ENCODE results near the gene HOXB7. TPM values are rescaled to one million over a fixed set of nuclear protein-coding genes. Genes with fewer than 3 reads are reported as not detected.

HOXB7 gene
- total and polyA plus RNA-seq, 2 experiments from 2014 or later: not detected

GRCh38 chr17:48567209-48567608 is 43.6 kb downstream of the HOXB7 start:
- Histone ChIP-seq H3F3A (replicated peaks; ENCODE audit: low read depth) (peaks cover 65% of the 10 kb centered on the region), H4K20me1 (replicated peaks; ENCODE audit: insufficient read depth) (peaks cover 68% of the 10 kb centered on the region), H2AFZ (no peak overlapping the region), H3K36me3 (ENCODE audit: insufficient read depth) (no peaks in the 10 kb centered on the region), H3K27ac (ENCODE audit: low read depth) (no peak overlapping the region), H3K4me2 (no peak overlapping the region), H3K9me2 (ENCODE audit: insufficient read depth) (no peaks in the 10 kb centered on the region), H3K4me1 (ENCODE audit: insufficient read depth) (peaks cover 75% of the 10 kb centered on the region), H3K27me3 (ENCODE audit: insufficient read depth) (peaks cover 100% of the 10 kb centered on the region), H3K79me2 (replicated peaks; ENCODE audit: insufficient read depth) (no peaks in the 10 kb centered on the region), H3K4me3 (no peak overlapping the region)
- TF ChIP-seq ZNF462 (CRISPR knock-in tag; IDR thresholded peaks at IDR 0.05) (no peak), STAT1 (IDR thresholded peaks at IDR 0.05; ENCODE audit: unreplicated experiment) (no peak), EZH2phosphoT487 (IDR thresholded peaks at IDR 0.05; ENCODE audit: unreplicated experiment) (no peak), ETS1 (IDR thresholded peaks at IDR 0.05) (no peak)
- ATAC-seq (no peak), DNase-seq (ENCODE audit: low spot score) (no peak)
- Mint-ChIP-seq H3K27ac (no peak overlapping the region), H3K27me3 (ENCODE audit: insufficient read depth, low read depth, poor library complexity) (peaks cover 18% of the 10 kb centered on the region), H3K36me3 (ENCODE audit: low read depth) (no peaks in the 10 kb centered on the region), H3K4me1 (peaks cover 29% of the 10 kb centered on the region), H3K9me3 (no peaks in the 10 kb centered on the region), H3K4me3 (no peak overlapping the region)

GRCh38 chr17:48566717-48567116 is 44.1 kb downstream of the HOXB7 start:
- H3K9me3 Mint-ChIP-seq: no peaks in the 10 kb centered on the region
- peaks cover 62% of the 10 kb centered on the region for H3F3A ChIP-seq (replicated peaks; ENCODE audit: low read depth)
- no peak overlapping the region for H3K27ac ChIP-seq (ENCODE audit: low read depth)
- H3K4me2 ChIP-seq: 0 out of 2 replicates have a peak overlapping the region, but pooled peaks have one; percentile 38
- peaks cover 100% of the 10 kb centered on the region for H3K27me3 ChIP-seq (ENCODE audit: insufficient read depth)
- H3K9me2 ChIP-seq (ENCODE audit: insufficient read depth): no peaks in the 10 kb centered on the region
- no peak overlapping the region for H3K27ac Mint-ChIP-seq
- H3K36me3 Mint-ChIP-seq (ENCODE audit: low read depth): no peaks in the 10 kb centered on the region
- H2AFZ ChIP-seq: no peak overlapping the region
- no peak overlapping the region for H3K4me3 Mint-ChIP-seq
- peaks cover 29% of the 10 kb centered on the region for H3K4me1 Mint-ChIP-seq
- no peaks in the 10 kb centered on the region for H3K36me3 ChIP-seq (ENCODE audit: insufficient read depth)
- H3K4me3 ChIP-seq: no peak overlapping the region
- peaks cover 77% of the 10 kb centered on the region for H3K4me1 ChIP-seq (ENCODE audit: insufficient read depth)
- no peak for ATAC-seq
- DNase-seq (ENCODE audit: low spot score): no peak
- peaks cover 23% of the 10 kb centered on the region for H3K27me3 Mint-ChIP-seq (ENCODE audit: insufficient read depth, low read depth, poor library complexity)
- H4K20me1 ChIP-seq (replicated peaks; ENCODE audit: insufficient read depth): peaks cover 67% of the 10 kb centered on the region
- no peaks in the 10 kb centered on the region for H3K79me2 ChIP-seq (replicated peaks; ENCODE audit: insufficient read depth)
- no peak for TF ChIP-seq CTCF (conservative IDR thresholded peaks at IDR 0.05; ENCODE audit: low read depth in 2 of 2)
- TF ChIP-seq EZH2 (IDR thresholded peaks at IDR 0.05; ENCODE audit: low read depth, unreplicated experiment): peak; percentile 44
- no peak for TF ChIP-seq ETS1 (IDR thresholded peaks at IDR 0.05)
- TF ChIP-seq POLR2AphosphoS5 (IDR thresholded peaks at IDR 0.05; ENCODE audit: low read depth): no peak
- no peak for TF ChIP-seq EZH2phosphoT487 (IDR thresholded peaks at IDR 0.05; ENCODE audit: unreplicated experiment)
- no peak for TF ChIP-seq NANOG (IDR thresholded peaks at IDR 0.05; ENCODE audit: borderline replicate concordance)
- no peak for TF ChIP-seq ZNF114 (CRISPR knock-in tag; IDR thresholded peaks at IDR 0.05)

All from GM23338 (cell line).